HG02852 (cell line): Measurements from ENCODE around the gene ZBTB39.
"Not testable (repeated sequence)": the region's sequence is repeated elsewhere in the genome, so short reads cannot be mapped to it uniquely, and the experiment has no call there.

Experiments
- ATAC-seq: cut with Tn5 transposase; IDR thresholded peaks from one replicate; pipeline ENCODE4 v1.9.1; 2021; ENCODE audit warnings: mild to moderate bottlenecking, moderate library complexity; ENCODE audit not compliant: unreplicated experiment

Gene ZBTB39

DNA sequence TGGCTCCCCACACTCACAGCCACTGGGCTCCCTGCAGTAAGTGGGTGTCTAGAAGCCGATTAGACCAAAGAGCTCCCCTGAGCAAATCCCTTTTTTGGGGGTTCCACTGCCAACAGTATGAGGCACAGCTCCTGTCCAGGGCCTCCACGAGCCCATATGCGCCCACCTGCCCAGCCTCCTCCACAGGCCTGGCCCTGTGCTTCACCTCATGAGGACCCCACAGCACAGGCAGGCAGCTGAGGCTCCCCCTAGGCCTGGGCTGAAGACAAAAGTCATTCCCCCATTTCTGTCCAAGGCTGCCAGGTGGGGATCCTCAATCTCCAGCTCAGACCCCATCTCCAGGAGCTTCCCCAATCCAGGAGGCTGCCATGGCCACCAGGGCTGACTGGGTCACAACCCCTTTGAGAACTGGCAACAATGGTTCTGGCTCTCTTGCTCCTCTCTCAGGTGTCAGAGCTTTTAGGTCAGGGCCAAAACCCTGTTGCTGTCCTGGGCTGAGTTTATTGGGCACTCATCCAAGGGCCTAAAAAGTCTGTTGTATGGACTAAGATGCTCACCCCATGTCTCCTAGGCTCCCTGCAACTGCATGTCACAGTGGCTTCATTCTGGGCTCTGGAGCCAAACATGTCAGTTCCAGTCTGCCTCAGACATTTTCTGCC lies 23.6 kb downstream of the ZBTB39 start:
- ATAC-seq, result not testable (repeated sequence)

DNA sequence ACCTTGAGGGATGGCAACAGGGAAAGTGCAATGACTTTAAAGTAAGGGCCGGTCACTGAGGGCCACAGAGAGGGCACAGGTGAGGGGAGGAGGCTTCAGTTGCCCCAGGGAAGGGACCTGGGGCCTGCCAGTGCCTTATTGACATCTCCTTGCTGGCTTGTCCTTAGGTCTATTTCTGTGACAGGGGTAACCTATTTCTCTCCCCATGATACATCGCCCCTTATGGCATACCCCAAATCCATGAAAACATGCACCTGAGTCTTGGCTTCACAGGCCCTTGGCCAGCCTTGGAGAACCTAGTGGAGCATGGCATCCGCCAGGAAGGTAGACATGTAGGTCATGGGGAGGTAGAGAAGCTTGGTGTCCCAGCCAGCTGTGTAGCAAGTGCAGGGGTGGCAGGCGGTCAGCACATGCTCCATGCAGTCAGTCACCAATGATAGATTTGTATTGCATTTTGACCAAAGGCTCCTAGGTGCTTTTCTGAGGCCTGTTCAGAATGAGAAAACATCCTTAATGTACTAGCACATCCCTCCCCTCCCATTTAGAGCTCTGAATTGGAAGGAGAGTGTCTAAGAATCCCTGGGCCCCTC lies 25.3 kb downstream of the ZBTB39 start:
- no peak for ATAC-seq

DNA sequence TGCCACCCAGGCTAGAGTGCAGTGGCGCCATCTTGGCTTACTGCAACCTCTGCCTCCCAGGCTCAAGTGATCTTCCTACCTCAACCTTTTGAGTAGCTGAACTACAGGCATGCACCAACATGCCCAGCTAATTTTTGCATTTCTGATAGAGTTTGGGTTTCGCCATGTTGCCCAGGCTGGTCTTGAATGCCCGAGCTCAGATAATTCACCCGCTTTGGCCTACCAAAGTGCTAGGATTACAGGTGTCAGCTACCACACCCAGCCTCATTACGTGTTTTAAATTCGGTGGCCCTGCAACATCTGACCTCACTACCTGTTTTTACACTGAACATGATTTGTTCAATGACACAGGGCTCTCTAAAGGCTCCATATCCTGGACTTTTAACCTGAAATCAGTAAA lies 26.1 kb downstream of the ZBTB39 start:
- no peak for ATAC-seq

DNA sequence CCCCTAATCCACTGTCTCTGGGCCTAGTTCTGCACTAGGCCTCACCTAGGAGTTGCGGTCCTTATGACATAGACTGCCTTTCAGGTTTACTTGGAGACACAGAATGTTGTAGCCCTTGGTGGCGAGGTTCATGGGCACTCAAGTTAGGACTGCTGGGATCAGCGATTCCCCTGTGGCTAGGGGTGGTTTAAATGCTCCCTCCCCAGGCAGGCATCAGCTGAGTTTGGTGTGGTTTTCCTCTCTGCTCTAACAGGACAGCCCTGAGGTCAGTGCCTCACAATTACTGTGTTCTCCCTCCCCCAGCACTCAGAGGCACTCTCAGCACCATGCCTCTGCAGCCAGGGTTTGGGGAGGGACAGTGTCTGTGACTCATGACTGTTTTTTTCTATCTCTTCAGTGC lies 26.7 kb downstream of the ZBTB39 start:
- no peak for ATAC-seq

DNA sequence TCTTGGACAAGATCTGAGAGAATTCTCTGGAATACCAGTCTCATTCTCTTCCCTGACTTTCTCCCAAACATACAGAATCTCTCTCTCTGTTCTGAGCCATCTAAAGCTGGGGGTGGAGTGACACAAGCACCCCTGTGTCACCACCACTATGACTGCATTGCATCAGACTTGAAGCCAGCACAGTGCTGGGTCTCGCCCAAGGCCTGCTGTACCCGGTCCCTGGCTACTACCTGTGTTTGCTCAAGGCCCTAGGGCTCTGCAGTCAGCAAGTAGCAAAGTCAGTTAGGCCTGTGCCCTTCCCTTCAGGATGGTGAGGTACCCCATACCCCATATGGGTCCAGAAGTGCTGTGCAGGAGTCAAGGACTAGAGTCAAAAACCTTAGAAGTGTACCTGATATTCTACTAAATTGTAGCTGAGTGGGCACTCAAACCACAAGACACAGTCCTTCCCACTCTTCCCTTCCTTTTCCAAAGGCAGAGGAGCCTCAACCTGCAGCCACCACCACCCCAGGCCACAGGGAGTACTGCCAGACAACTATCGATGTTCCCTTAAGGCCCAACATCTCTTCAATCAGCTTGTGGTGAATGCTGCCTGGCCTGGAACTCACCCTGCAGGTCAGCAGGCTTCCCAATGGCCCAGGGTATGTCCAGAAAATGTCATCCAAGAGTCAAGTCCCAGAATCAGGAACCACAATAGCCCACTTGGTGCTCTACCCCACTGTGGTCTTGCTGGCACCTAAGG lies 27.8 kb downstream of the ZBTB39 start:
- no peak for ATAC-seq

DNA sequence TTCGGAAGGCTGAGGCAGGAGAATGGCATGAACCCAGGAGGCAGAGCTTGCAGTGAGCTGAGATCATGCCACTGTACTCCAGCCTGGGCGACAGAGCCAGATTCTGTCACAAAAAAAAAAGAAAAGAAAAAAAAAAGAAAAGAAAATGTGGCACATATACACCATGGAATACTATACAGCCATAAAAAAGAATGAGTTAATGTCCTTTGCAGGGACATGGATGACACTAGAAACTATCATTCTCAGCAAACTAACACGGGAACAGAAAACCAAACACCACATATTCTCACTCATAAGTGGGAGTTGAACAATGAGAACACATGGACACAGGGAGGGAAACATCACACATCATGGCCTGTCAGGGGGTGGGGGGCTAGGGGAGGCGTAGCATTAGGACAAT lies 29.0 kb downstream of the ZBTB39 start:
- not testable (repeated sequence) for ATAC-seq

DNA sequence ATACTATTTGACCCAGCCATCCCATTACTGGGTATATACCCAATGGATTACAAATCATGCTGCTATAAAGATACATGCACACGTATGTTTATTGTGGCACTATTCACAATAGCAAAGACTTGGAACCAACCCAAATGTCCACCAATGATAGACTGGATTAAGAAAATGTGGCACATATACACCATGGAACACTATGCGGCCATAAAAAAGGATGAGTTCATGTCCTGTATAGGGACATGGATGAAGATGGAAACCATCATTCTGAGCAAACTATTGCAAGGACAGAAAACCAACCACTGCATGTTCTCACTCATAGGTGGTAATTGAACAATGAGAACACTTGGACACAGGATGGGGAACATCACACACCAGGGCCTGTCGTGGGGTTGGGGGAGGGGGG lies 32.1 kb downstream of the ZBTB39 start:
- not testable (repeated sequence) for ATAC-seq

DNA sequence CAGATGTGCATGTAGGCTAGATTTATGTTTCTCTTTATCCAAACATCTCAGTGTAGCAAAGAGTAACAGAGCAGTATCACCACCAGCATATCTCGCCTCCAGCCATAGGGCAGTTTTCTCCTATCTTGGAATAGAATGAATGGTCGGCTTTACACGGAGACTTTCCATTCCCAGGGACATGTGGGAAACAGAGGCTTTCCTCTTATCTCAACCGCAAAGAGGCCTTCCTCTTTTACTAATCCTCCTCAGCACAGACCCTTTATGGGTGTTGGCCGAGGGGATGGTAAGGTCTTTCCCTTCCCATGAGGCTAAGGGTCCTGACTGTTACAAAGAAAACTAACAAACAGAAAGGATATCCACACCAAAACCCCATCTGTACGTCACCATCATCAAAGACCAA lies 37.4 kb downstream of the ZBTB39 start:
- ATAC-seq, result not testable (repeated sequence)

DNA sequence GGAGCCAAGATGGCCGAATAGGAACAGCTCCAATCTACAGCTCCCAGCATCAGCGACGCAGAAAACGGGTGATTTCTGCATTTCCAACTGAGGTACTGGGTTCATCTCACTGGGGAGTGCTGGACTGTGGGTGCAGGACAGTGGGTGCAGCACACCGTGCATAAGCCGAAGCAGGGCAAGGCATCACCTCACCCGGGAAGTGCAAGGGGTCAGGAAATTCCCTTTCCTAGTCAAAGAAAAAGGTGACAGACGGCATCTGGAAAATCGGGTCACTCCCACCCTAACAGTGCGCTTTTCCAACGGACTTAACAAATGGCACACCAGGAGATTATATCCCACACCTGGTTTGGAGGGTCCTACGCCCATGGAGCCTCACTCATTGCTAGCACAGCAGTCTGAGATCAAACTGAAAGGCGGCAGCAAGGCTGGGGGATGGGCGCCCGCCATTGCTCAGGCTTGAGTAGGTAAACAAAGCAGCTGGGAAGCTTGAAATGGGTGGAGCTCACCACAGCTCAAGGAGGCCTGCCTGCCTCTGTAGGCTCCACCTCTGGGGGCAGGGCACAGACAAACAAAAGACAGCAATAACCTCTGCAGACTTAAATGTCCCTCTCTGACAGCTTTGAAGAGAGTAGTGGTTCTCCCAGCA lies 40.2 kb downstream of the ZBTB39 start:
- ATAC-seq, result not testable (repeated sequence)

DNA sequence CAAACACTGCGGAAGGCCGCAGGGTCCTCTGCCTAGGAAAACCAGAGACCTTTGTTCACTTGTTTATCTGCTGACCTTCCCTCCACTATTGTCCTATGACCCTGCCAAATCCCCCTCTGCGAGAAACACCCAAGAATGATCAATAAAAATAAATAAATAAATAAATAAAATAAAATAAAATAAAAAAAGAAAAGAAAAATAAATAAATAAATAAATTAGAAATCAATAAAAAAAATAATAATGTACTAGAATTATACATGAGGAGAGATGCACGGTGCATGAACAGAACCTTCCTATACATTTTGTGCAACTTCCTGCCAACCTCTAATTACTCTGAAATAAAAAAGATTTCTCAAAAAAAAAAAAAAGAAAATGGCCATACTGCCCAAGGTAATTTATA lies 41.2 kb downstream of the ZBTB39 start:
- ATAC-seq, result not testable (repeated sequence)

DNA sequence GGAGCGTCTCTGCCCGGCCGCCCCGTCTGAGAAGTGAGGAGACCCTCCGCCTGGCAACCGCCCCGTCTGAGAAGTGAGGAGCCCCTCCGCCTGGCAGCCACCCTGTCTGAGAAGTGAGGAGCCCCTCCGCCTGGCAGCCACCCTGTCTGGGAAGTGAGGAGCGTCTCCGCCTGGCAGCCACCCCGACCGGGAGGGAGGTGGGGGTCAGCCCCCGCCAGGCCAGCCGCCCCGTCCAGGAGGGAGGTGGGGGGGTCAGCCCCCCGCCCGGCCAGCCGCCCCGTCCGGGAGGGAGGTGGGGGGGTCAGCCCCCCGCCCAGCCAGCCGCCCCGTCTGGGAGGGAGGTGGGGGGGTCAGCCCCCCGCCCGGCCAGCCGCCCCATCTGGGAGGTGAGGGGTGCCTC lies 42.8 kb downstream of the ZBTB39 start:
- ATAC-seq, result not testable (repeated sequence)

DNA sequence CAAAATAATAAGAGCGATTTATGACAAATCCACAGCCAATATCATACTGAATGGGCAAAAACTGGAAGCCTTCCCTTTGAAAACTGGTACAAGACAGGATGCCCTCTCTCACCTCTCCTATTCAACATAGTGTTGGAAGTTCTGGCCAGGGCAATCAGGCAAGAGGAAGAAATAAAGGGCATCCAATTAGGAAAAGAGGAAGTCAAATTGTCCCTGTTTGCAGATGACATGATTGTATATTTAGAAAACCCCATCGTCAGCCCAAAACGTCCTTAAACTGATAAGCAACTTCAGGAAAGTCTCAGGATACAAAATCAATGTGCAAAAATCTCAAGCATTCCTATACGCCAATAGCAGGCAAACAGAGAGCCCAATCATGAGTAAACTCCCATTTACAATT lies 44.1 kb downstream of the ZBTB39 start:
- not testable (repeated sequence) for ATAC-seq

DNA sequence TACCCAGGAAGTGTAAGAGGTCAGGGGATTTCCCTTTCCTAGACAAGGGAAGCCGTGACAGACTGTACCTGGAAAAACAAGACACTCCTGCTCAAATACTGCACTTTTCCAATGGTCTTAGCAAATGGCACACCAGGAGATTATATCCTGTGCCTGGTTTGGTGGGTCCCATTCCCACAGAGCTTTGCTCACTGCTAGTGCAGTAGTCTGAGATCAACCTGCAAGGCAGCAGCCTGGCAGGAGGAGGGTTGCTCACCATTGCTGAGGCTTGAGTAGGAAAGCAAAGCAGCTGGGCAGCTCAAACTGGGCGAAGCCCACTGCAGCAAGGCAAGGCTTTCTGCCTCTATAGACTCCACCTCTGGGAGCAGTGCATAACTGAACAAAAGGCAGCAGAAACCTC lies 47.9 kb downstream of the ZBTB39 start:
- no peak for ATAC-seq

DNA sequence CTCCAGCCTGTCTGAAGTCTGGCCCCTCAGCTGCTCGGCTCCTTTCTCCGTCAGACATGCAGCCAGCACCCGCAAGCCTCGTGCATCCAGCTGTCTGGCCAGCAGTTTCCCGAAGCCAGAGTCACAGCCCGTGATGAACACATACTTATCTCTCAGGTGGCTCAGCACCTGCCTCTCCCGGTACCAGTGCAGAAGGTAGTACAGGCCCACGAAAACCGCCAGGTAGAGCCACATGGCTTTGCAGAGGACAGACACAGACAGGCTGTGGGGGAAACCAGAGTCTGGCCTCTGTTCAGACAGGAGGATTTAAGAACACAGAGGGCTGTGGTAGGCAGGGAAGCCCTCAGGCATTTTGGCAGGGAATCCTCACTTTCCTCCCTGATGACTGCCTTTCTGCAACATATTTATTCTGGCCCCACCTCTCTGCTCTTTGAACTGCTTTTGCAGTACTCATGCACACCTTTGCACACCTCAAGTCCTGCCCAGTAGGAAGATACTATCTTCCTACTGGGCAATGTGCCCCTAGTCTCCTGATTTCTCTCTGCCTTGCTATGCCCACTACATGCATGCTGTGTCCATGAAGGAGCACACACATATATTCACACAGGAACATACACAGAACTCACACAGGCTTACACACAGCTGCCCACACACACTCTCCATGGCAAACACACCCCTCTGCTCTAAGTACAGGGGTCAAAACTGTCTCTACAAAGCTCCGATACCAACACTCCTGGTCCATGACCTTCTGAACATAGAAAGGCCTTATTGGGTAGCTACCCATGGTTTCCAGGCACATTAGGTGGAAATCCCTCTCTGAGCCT lies 48.9 kb downstream of the ZBTB39 start, which contains the start of gene RDH16:
RDH16 (minus strand) TSS at position 380 of the 824 bp plus-strand sequence; CDS start at position 234, 146 bp downstream.
- no peak for ATAC-seq

DNA sequence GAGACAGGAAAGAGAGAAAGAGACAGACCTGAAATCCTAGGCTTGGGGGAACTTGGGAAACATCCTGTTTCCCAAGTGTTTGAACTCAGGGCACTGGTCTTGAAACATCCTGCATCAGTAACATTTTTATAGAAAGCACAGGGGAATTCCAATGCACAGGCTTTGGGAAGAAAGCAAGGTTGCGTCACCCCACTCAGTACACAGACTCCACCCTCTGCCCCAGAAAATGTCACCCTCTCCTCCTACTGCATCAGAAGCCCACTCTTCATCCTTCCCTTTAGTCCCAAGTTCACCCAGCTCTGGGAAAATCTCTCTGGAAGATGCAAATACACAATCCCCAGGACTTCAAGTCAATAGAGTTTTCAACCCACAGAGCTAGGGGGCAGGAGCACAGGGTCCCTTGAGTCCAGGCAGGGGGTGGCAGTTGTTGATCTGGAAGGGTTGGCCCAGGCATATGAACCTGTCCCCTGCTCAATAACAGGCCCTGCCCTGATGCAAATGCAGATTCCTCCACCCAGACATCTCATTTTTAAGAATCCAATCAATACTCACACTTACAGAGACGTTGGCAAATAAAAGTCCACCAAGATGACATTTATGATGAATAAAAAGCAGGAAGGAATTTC lies 50.6 kb downstream of the ZBTB39 start:
- no peak for ATAC-seq

DNA sequence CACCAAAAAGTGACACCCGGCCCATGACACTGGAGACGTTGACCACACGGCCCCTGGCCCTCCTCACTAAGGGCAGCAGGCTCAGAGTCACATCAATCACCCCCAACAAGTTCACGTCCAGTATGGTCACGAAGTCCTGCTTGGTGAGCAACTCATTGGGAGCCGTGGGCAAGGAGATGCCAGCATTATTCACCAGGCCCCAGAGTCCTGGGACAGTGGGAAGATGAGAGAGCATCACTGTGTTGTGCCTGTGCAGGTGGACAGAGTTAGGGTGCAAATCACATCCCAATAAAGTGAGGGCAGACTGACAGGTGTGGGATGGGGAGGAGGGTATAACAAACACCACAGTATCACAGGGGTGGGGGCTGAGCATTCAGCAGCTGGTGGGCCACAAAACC lies 51.4 kb downstream of the ZBTB39 start:
- no peak for ATAC-seq

DNA sequence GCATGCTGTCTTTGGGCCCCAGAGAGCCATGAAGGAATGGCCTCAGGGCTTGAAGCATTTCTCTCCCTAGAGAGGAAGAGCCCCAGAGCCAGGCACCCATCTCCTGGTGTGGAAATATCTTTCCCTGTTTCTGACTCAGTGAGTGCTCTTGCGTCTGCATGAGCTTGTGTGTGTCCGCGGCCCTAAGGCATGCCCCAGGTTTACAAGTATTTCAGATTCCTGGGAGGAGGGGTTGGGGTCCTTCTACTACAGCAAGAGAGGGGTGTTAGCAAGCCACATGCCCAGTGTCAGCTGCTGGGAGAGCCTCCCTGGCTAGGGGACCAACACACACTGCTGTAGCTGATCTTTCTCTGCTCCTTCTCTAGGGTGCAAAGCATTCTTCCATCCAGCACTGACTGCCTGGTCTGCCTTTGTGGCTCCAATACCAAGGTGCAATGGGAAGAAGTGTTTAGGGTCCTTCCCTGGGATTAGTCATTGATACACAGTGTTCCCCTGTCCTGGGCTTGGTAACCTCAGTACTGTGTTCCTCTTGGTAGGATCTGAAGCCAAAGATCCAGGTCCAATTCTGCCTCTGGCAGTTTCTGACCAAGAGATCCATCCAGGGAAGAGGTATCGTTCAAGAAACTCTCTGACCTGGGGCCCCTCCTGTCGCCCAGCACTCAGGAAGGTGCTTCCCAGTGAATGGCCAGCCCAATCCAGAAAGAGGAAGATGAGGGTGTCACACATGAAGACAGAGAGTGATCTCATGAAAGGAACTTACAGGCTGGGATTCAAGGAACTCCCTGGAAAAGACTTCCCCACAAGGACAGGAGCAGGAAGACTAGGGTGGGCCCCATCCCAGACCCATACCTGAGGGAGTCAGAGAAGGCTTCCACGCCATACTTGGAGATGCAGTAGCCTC lies 52.0 kb downstream of the ZBTB39 start:
- ATAC-seq, result no peak

DNA sequence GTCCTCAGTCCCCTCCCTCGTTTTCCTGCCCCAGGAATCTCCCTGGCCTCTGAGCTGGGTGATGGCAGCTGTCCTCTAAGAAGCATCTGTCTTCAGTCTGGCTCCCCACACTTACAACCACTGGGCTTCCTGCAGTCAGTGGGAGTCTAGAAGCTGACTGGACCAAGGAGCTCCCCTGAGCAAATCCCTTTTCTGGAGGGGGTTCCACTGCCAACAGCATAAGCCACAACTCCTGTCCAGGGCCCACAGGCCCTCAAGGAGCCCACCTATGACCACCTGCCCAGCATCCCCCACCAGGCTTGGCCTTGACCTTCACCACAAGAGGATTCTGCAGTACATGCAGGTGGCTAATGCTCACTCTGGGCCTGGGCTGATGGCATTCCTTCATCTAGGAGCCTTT lies 53.0 kb downstream of the ZBTB39 start:
- ATAC-seq, result no peak
